Heart right ventricle (tissue), 16 donors: ENCODE measurements around the gene PCTP. TPM values are rescaled to one million over a fixed set of nuclear protein-coding genes. Genes with fewer than 3 reads are reported as not detected.

ENCODE experiments used
- ATAC-seq, 8 donors: fragments of 200-7000 bp; cut with Tn5 transposase; one replicate each; pipeline ENCODE4 v1.9.1; 2020; ENCODE audit warnings: mild to moderate bottlenecking in 8 of 8, moderate library complexity in 8 of 8, moderate number of reproducible peaks in 1 of 8
- DNase-seq, 2 donors: peaks; one replicate each; pipeline ENCODE4 v3.0.0-alpha.2; 2020
- H3K27ac ChIP-seq, 10 donors: fragments of 200-600 bp; sonication (generic) in 2 of 10; one replicate each; pipeline versions ENCODE4 v1.5.0 to v1.8.0; 2020 to 2022; ENCODE audit warnings: mild to moderate bottlenecking in 3 of 10
- H3K27me3 ChIP-seq, 7 donors: fragments of 200-600 bp; one replicate each; pipeline ENCODE4 v1.8.0; 2021 to 2022; ENCODE audit warnings: mild to moderate bottlenecking in 2 of 7
- H3K36me3 ChIP-seq, 9 donors: fragments of 200-600 bp; sonication (generic) in 1 of 9; one replicate each; pipeline versions ENCODE4 v1.5.0 to v1.8.0; 2020 to 2022; ENCODE audit warnings: mild to moderate bottlenecking in 2 of 9
- H3K4me1 ChIP-seq, 9 donors: fragments of 200-600 bp; sonication (generic) in 1 of 9; one replicate each; pipeline versions ENCODE4 v1.5.0 to v1.8.0; 2020 to 2022; ENCODE audit warnings: mild to moderate bottlenecking in 4 of 9
- H3K4me3 ChIP-seq, 10 donors: fragments of 200-600 bp; sonication (generic) in 2 of 10; one replicate each; pipeline versions ENCODE4 v1.5.0 to v1.8.0; 2020 to 2022; ENCODE audit warnings: mild to moderate bottlenecking in 7 of 10, moderate library complexity in 2 of 10
- H3K9me3 ChIP-seq, 11 donors: fragments of 200-600 bp in 10 of 11; sonication (generic) in 2 of 11; one replicate each; pipeline versions ENCODE4 v1.5.0 to v1.8.0; 2013 to 2022; ENCODE audit warnings: mild to moderate bottlenecking in 2 of 11, control low read depth in 1 of 11, moderate library complexity in 1 of 11
- WGBS, 2 donors: extraction: QIAGEN DNeasy Blood & Tissue Kit; methylation state at CpG; one replicate each; pipeline ENCODE4 v1.1.7; 2013; ENCODE audit warnings: inconsistent platforms in 1 of 2; 5-methylcytosine and 5-hydroxymethylcytosine counted together
- intact Hi-C, 10 donors: fragments of 100-400 bp; cut with DNase I; formaldehyde crosslinking; loops; one replicate each; pipeline versions ENCODE4 v1.11.1 to v1.14.2; 2022
- polyA plus RNA-seq, 2 donors: library from polyadenylated mRNA; stranded (reverse); fragments of 200-250 nt; gene quantifications; one replicate each; pipeline ENCODE4 v1.2.3, GENCODE V29; 2013
- total RNA-seq, 10 donors: library from RNA; stranded (reverse); fragmentation: NEBNext Ultra II Directional in 3 of 10; extraction: Animal tissue kit (Norgen Biotek cat#: 25700) in 3 of 10; gene quantifications; one replicate each; pipeline versions ENCODE4 v1.2.1 to v1.2.4, GENCODE V29; 2021 to 2023
- TF ChIP-seq, protein P1 (sequence below), 9 donors: fragments of 200-600 bp; sonication (generic) in 2 of 9; IDR thresholded peaks; one replicate each; pipeline versions ENCODE4 v1.5.0 to v1.8.0; 2021 to 2022; ENCODE audit warnings: antibody characterized with exemption in 9 of 9, mild to moderate bottlenecking in 5 of 9, moderate library complexity in 1 of 9
- donor health status: Arrhythmogenic right ventricular cardiomyopathy.
- donor health status: ischemic (EF 13 %, LVEDD 7.1; RV severe dilation, severe dysfunction).
- donor health status: healthy with polysubstance abuse.
- donor health status: DM: no; HTN: yes; CAD: no.
- donor health status: DM: no; HTN: no; CAD: no.
- donor health status: ischemic (EF 25% LVEDD 6.9; RV normal size, moderate dysfunction).
- donor health status: ischemic (EF 25% LVEDD 5.7; RV mildly dilated, moderate dysfunction).
- donor health status: healthy.
- donor health status: DM: yes; HTN: yes; CAD: no.
- donor health status: Ischemic cardiomyopathy.
- donor health status: ischemic (EF 35%, LVEDD 5.7; RV mildly dilated, moderate dysfunction).
- donor health status: nonischemic (EF 11% LVEDD 7.7; RV severe dilation, severe dysfunction).
- donor health status: DM: yes; HTN: yes; CAD: no.
- donor health status: PGD.
- donor health status: ischemic (EF 29% LVEDD 5.4; RV normal size, mild dysfunction).
- donor health status: nonischemic (EF 23%, LVEDD 6.1; RV moderate dilation, normal function).

Gene PCTP
- total and polyA plus RNA-seq, 12 donors = 11.8 to 23.3 (median 18.5) TPM

GRCh38 chr17:55756689-55757088 is 5.8 kb downstream of the PCTP start:
- 91 to 93% methylated on average over 2 of the region's 2 CpGs for WGBS, 2 donors
- DNase-seq (no peak), ATAC-seq (no peak)
- Histone ChIP-seq H3K36me3 (peaks cover 0 to 17% (median 0%) of the 10 kb centered on the region in 9 donors), H3K9me3 (no peaks in the 10 kb centered on the region), H3K27me3 (no peaks in the 10 kb centered on the region), H3K4me3 (no peak overlapping the region), H3K4me1 (peaks cover 2 to 48% (median 19%) of the 10 kb centered on the region in 9 donors), H3K27ac (no peak overlapping the region)
- intact Hi-C loops = loop anchor here in 2 of 10 donors (10.0 kb wide), 2 partner anchors 332 to 342 kb away; partner anchors contain the start of gene MMD (in 1 of the 2)
- TF ChIP-seq, protein P1, sequence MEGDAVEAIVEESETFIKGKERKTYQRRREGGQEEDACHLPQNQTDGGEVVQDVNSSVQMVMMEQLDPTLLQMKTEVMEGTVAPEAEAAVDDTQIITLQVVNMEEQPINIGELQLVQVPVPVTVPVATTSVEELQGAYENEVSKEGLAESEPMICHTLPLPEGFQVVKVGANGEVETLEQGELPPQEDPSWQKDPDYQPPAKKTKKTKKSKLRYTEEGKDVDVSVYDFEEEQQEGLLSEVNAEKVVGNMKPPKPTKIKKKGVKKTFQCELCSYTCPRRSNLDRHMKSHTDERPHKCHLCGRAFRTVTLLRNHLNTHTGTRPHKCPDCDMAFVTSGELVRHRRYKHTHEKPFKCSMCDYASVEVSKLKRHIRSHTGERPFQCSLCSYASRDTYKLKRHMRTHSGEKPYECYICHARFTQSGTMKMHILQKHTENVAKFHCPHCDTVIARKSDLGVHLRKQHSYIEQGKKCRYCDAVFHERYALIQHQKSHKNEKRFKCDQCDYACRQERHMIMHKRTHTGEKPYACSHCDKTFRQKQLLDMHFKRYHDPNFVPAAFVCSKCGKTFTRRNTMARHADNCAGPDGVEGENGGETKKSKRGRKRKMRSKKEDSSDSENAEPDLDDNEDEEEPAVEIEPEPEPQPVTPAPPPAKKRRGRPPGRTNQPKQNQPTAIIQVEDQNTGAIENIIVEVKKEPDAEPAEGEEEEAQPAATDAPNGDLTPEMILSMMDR (IDR thresholded peaks at IDR 0.05) = no peak

DNA sequence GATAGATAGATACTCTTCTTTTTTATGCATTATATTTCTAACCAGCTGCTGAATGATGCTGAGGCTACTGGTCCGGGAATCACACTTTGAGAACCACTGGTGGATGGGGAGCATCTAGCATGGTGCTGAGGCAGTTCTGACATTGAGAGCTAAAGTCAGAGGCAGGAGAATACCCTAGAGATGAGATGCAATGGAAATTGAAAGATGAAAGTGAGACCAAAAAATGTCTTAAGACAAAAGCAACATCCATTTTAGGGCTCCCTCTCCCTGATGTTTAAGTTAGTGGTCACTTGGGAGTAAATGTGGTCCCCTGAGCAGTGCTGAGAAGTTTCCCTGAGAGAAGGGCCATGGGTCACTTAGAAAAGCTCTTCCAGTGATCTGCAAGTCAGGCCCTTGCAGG is 6.8 kb downstream of the PCTP start:
- 98 to 100% methylated on average over 1 of the region's 1 CpG for WGBS, 2 donors
- peaks cover 0 to 38% (median 10%) of the 10 kb centered on the region in 9 donors for H3K4me1 ChIP-seq
- TF ChIP-seq, protein P1 (IDR thresholded peaks at IDR 0.05) = no peak
- H3K4me3 ChIP-seq = no peak overlapping the region
- intact Hi-C loops = loop anchor here in 2 of 10 donors (10.0 kb wide), 2 partner anchors 333 to 343 kb away; partner anchors contain the start of gene MMD (in 1 of the 2)
- H3K9me3 ChIP-seq = no peaks in the 10 kb centered on the region
- H3K27ac ChIP-seq = no peak overlapping the region
- DNase-seq = no peak
- no peaks in the 10 kb centered on the region for H3K27me3 ChIP-seq
- H3K36me3 ChIP-seq = peaks cover 0 to 17% (median 0%) of the 10 kb centered on the region in 9 donors
- ATAC-seq = no peak

DNA sequence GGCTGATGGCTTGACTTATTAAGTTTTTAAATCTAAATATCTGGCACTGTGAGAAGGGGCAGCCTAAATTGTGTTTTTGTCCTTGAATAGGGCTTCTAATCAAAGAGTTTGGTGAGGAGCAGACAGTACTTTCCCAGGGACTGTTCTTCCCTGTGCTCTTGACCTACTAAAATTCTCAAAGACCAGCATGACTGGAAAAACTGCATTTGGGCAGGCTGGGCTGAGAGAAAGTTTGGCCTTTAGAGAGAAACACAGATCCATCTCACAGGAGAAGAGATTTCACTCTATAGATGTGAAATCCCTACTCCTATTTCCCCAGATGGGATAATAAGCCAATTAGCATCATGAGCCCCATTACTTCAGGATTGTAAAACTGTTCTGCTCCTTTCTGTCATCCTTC is 7.3 kb downstream of the PCTP start:
- intact Hi-C loops = loop anchor here in 2 of 10 donors (10.0 kb wide), 2 partner anchors 333 to 343 kb away; partner anchors contain the start of gene MMD (in 1 of the 2)
- no peak for ATAC-seq
- DNase-seq = no peak
- peaks cover 0 to 15% (median 0%) of the 10 kb centered on the region in 9 donors for H3K36me3 ChIP-seq
- no peak overlapping the region for H3K27ac ChIP-seq
- TF ChIP-seq, protein P1 (IDR thresholded peaks at IDR 0.05) = no peak
- no peaks in the 10 kb centered on the region for H3K9me3 ChIP-seq
- H3K4me3 ChIP-seq = no peak overlapping the region
- no peaks in the 10 kb centered on the region for H3K27me3 ChIP-seq
- peaks cover 0 to 34% (median 8%) of the 10 kb centered on the region in 9 donors for H3K4me1 ChIP-seq

DNA sequence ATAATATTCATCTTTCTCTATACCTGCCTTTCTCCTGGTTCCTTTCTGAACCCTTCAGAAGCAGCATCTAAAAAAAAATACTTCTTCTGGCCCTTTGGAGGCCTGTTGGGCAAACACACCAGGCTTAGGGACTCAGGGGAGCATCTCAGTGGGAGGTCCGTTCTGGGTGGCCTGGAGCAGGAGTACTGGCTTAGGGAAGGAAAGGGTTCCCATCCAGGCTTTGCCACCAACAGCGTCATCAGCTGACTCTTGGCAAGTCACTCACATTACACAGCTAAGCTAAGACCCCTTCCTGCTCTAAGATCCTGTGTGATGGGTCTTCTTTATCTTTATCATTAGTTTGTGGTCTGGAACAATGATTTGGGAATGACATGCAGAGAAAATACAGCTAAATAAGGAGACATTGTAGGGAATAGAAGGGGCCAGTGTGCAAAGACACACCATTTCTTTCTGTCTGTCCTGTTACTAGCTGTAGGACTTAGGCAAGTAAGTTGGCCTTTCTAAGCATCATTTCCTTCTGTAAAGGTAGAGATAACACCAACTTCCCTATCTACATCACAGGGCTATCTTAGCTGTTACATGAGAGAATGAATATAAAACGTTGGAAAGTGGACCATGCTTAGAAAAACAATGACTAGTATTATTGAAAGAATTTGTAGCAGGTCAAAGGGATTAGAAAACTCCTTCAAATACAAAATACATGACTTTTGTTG is 9.9 kb downstream of the PCTP start:
- no peaks in the 10 kb centered on the region for H3K27me3 ChIP-seq
- no peaks in the 10 kb centered on the region for H3K9me3 ChIP-seq
- no peaks in the 10 kb centered on the region for H3K36me3 ChIP-seq
- ATAC-seq (peak in 1 of 8 donors; percentile 51), DNase-seq (no peak)
- WGBS, 2 donors = 58 to 66% methylated on average over 3 of the region's 3 CpGs
- no peak overlapping the region for H3K4me3 ChIP-seq
- H3K27ac ChIP-seq = no peak overlapping the region
- intact Hi-C loops = loop anchor here in 2 of 10 donors (5.0 kb wide), 2 partner anchors 38 to 43 kb away; partner anchors contain the start of gene TMEM100 (in 1 of the 2)
- H3K4me1 ChIP-seq = peaks cover 0 to 41% (median 19%) of the 10 kb centered on the region in 9 donors
- TF ChIP-seq, protein P1 (IDR thresholded peaks at IDR 0.05) = no peak
